Upper lobe of right lung (tissue), 1 donor: ENCODE measurements around the gene MIA3. TPM values are rescaled to one million over a fixed set of nuclear protein-coding genes. Genes with fewer than 3 reads are reported as not detected.

Experiments used
- ATAC-seq: fragments of 200-7000 bp; cut with Tn5 transposase; one replicate; pipeline ENCODE4 v1.9.1; 2020; ENCODE audit warnings: mild to moderate bottlenecking, moderate library complexity
- DNase-seq: peaks from one replicate; pipeline ENCODE4 v3.0.0-alpha.2; 2020
- H3K27ac ChIP-seq: fragments of 200-600 bp; one replicate; pipeline ENCODE4 v1.8.0; 2022
- H3K27me3 ChIP-seq: fragments of 200-600 bp; one replicate; pipeline ENCODE4 v1.8.0; 2022; ENCODE audit warnings: mild to moderate bottlenecking
- H3K36me3 ChIP-seq: fragments of 200-600 bp; one replicate; pipeline ENCODE4 v1.8.0; 2022
- H3K4me1 ChIP-seq: fragments of 200-600 bp; one replicate; pipeline ENCODE4 v1.8.0; 2022
- H3K4me3 ChIP-seq: fragments of 200-600 bp; one replicate; pipeline ENCODE4 v1.8.0; 2022; ENCODE audit warnings: mild to moderate bottlenecking
- H3K9me3 ChIP-seq: fragments of 200-600 bp; one replicate; pipeline ENCODE4 v1.8.0; 2022
- intact Hi-C: fragments of 100-400 bp; cut with DNase I; formaldehyde crosslinking; loops from one replicate; pipeline ENCODE4 v1.11.0; 2022
- total RNA-seq: library from RNA; stranded (reverse); fragmentation: NEBNext Ultra II Directional; extraction: Animal tissue kit (Norgen Biotek cat#: 25700); gene quantifications from one replicate; pipeline ENCODE4 v1.2.1, GENCODE V29; 2021
- TF ChIP-seq, protein P1 (sequence below): fragments of 200-600 bp; IDR thresholded peaks from one replicate; pipeline ENCODE4 v1.8.0; 2022; ENCODE audit warnings: antibody characterized with exemption
- donor health status: DM: no; HTN: yes; CAD: no; lungs with severe emphysema.

The MIA3 gene
- total RNA-seq, 1 donor from 2014 or later = 69.1 TPM

- ATAC-seq (peak; percentile 45), DNase-seq (no peak)
- Histone ChIP-seq H3K27me3 (no peaks in the 10 kb centered on the region), H3K4me3 (peak overlapping the region; percentile 62), H3K27ac (peak overlapping the region; percentile 91), H3K4me1 (peaks cover 13% of the 10 kb centered on the region), H3K9me3 (no peaks in the 10 kb centered on the region), H3K36me3 (peaks cover 43% of the 10 kb centered on the region)
- intact Hi-C loops = no loop called here
- TF ChIP-seq, protein P1, sequence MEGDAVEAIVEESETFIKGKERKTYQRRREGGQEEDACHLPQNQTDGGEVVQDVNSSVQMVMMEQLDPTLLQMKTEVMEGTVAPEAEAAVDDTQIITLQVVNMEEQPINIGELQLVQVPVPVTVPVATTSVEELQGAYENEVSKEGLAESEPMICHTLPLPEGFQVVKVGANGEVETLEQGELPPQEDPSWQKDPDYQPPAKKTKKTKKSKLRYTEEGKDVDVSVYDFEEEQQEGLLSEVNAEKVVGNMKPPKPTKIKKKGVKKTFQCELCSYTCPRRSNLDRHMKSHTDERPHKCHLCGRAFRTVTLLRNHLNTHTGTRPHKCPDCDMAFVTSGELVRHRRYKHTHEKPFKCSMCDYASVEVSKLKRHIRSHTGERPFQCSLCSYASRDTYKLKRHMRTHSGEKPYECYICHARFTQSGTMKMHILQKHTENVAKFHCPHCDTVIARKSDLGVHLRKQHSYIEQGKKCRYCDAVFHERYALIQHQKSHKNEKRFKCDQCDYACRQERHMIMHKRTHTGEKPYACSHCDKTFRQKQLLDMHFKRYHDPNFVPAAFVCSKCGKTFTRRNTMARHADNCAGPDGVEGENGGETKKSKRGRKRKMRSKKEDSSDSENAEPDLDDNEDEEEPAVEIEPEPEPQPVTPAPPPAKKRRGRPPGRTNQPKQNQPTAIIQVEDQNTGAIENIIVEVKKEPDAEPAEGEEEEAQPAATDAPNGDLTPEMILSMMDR = no peak
These were observed 25.7 kb downstream of the MIA3 start for GRCh38 chr1:222643606-222643937.

DNA sequence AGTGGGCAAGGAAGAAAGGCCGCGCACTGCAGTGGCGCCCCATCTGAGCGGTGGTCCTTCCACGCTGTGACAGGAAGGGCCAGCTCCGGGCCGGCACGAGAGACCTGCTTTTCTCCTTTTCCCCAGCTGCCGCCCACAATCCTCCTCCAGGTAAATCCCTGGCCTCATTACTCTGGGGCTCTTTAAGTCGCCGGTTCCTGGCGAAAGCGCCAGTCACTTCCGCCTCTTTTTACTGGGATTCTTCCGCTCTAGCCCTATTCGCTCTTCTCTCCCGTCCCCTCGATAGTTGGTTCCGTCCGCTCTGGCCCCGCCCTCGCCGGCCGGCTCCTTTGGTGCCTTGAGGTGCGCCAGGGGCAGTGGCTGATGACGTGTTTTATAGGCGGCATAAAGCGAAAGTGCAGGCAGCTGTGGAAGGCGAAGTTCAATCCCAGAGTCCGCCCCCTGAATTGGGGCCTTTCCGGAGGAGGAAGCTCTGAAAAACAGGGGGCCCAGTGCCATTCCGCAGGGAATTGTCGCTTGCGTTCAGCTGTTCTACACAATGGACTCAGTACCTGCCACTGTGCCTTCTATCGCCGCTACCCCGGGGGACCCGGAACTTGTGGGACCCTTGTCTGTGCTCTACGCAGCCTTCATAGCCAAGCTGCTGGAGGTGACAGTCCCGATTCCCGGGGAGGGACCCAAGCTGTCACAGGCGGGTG lies 26.2 kb downstream of the MIA3 start:
- no peaks in the 10 kb centered on the region for H3K27me3 ChIP-seq
- peak overlapping the region; percentile 91 for H3K27ac ChIP-seq
- peak; percentile 99 for DNase-seq
- intact Hi-C loops = no loop called here
- H3K36me3 ChIP-seq = peaks cover 43% of the 10 kb centered on the region
- ATAC-seq = peak; percentile 100
- H3K4me1 ChIP-seq = peaks cover 13% of the 10 kb centered on the region
- no peaks in the 10 kb centered on the region for H3K9me3 ChIP-seq
- peak overlapping the region; percentile 62 for H3K4me3 ChIP-seq
- TF ChIP-seq, protein P1 = no peak

GRCh38 chr1:222644636-222644980 lies 26.7 kb downstream of the MIA3 start:
- intact Hi-C loops = no loop called here
- H3K4me1 ChIP-seq = peaks cover 13% of the 10 kb centered on the region
- H3K9me3 ChIP-seq = no peaks in the 10 kb centered on the region
- peak overlapping the region; percentile 91 for H3K27ac ChIP-seq
- H3K27me3 ChIP-seq = no peaks in the 10 kb centered on the region
- DNase-seq = no peak
- TF ChIP-seq, protein P1 = no peak
- no peak for ATAC-seq
- peak overlapping the region; percentile 62 for H3K4me3 ChIP-seq
- H3K36me3 ChIP-seq = peaks cover 43% of the 10 kb centered on the region

DNA sequence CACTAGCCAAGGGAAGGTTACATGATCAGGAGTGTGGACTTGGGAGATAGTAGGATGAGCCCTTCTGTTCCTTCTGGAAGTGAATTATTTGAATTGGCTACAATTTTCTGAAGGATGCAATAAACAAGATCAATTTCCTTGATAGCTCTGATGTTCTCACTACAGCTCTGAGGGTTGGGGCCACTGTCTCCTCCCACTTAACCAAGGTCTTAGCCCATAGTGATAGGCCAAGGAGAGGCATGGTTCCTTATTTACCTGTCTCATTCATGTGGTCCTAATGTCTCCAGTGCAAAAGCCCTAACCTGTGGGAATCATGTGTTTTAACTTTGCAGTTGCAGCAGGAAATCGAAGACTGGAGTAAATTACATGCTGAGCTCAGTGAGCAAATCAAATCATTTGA lies 34.8 kb downstream of the MIA3 start:
- Histone ChIP-seq H3K9me3 (no peaks in the 10 kb centered on the region), H3K36me3 (peaks cover 96% of the 10 kb centered on the region), H3K27ac (no peak overlapping the region), H3K4me1 (peaks cover 7% of the 10 kb centered on the region), H3K4me3 (no peak overlapping the region), H3K27me3 (no peaks in the 10 kb centered on the region)
- intact Hi-C loops = no loop called here
- no peak for DNase-seq
- ATAC-seq = no peak
- TF ChIP-seq, protein P1 = no peak

DNA sequence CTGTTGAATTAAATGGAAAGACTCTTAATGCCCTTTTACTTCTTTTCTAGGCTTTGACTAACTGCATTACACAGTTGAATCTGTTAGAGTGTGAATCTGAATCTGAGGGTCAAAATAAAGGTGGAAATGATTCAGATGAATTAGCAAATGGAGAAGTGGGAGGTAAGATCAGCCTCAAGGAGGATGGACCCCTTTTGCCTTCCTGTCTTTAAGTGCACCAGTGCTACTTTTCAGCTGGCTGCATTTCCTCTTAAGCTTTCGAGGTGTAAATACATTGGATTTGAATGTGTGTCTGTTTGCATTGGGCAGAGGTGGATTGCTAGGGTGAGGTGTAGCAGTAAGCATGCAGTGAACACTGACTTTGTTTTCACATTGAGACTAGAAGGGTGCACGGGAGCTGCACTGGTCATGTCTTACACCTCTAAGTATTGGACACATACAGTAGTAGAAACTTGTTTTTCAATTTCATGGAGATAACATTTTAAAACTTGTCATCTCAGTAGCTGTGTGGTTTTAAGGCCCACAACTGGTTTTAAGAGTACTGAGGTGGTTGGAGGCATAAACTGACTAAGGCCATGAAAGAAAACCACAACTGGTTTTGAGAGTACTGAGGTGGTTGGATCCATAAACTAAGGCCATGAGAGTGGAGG lies 35.4 kb downstream of the MIA3 start:
- H3K27ac ChIP-seq = no peak overlapping the region
- H3K9me3 ChIP-seq = no peaks in the 10 kb centered on the region
- TF ChIP-seq, protein P1 = no peak
- no peak for DNase-seq
- H3K4me3 ChIP-seq = no peak overlapping the region
- no peak for ATAC-seq
- intact Hi-C loops = no loop called here
- no peaks in the 10 kb centered on the region for H3K27me3 ChIP-seq
- H3K36me3 ChIP-seq = peaks cover 96% of the 10 kb centered on the region
- H3K4me1 ChIP-seq = peaks cover 7% of the 10 kb centered on the region
